Measurements from ENCODE around the gene P2RY13.

Gene P2RY13

GRCh38 chr3:151329363-151329762, at the start of gene P2RY13:
Gene P2RY13, minus strand, starts transcription at chr3:151329549. Its CDS starts 21 bp downstream, at chr3:151329528.
- DNase-seq (ENCODE audit: insufficient read length, low spot score) (no peak), FAIRE-seq (no peak)

- FAIRE-seq = peak; percentile 71
Measured at GRCh38 chr3:151377768-151378385, 48.5 kb upstream of the P2RY13 start.

GRCh38 chr3:151372063-151372820, 42.9 kb upstream of the P2RY13 start:
- FAIRE-seq (peak; percentile 54), DNase-seq (ENCODE audit: insufficient read length, low spot score) (no peak)

More at GRCh38 chr3:151377768-151378385, 48.5 kb upstream of the P2RY13 start:
- peak; percentile 5 for DNase-seq (ENCODE audit: insufficient read length, low spot score)

- FAIRE-seq (no peak), DNase-seq (ENCODE audit: insufficient read length, low spot score) (no peak)
Measured at GRCh38 chr3:151371526-151371925, 42.2 kb upstream of the P2RY13 start.

- DNase-seq (ENCODE audit: insufficient read length, low spot score) = no peak
- FAIRE-seq = no peak
Measured at GRCh38 chr3:151367448-151367847, 38.1 kb upstream of the P2RY13 start.

- FAIRE-seq = no peak
Measured at GRCh38 chr3:151366993-151367392, 37.6 kb upstream of the P2RY13 start.

GRCh38 chr3:151362751-151363174, 33.4 kb upstream of the P2RY13 start:
- DNase-seq (ENCODE audit: insufficient read length, low spot score) (no peak), FAIRE-seq (no peak)

More at GRCh38 chr3:151366993-151367392, 37.6 kb upstream of the P2RY13 start:
- no peak for DNase-seq (ENCODE audit: insufficient read length, low spot score)

- no peak for DNase-seq (ENCODE audit: insufficient read length, low spot score)
Measured at GRCh38 chr3:151357463-151357850, 28.1 kb upstream of the P2RY13 start.

GRCh38 chr3:151356794-151357462, 27.6 kb upstream of the P2RY13 start:
- FAIRE-seq (no peak), DNase-seq (ENCODE audit: insufficient read length, low spot score) (no peak)

More at GRCh38 chr3:151357463-151357850, 28.1 kb upstream of the P2RY13 start:
- peak; percentile 8 for FAIRE-seq

- FAIRE-seq (no peak), DNase-seq (ENCODE audit: insufficient read length, low spot score) (no peak)
Measured at GRCh38 chr3:151351648-151352047, 22.3 kb upstream of the P2RY13 start.

GRCh38 chr3:151351219-151351618, 21.9 kb upstream of the P2RY13 start:
- FAIRE-seq = peak; percentile 86
- DNase-seq (ENCODE audit: insufficient read length, low spot score) = peak; percentile 15

- FAIRE-seq = no peak
- no peak for DNase-seq (ENCODE audit: insufficient read length, low spot score)
Measured at GRCh38 chr3:151350656-151351055, 21.3 kb upstream of the P2RY13 start.

GRCh38 chr3:151347432-151347831, 18.1 kb upstream of the P2RY13 start:
- DNase-seq (ENCODE audit: insufficient read length, low spot score) (no peak), FAIRE-seq (no peak)

- no peak for FAIRE-seq
Measured at GRCh38 chr3:151346292-151346691, 16.9 kb upstream of the P2RY13 start.

GRCh38 chr3:151345859-151346258, 16.5 kb upstream of the P2RY13 start:
- FAIRE-seq = no peak
- DNase-seq (ENCODE audit: insufficient read length, low spot score) = no peak

More at GRCh38 chr3:151346292-151346691, 16.9 kb upstream of the P2RY13 start:
- DNase-seq (ENCODE audit: insufficient read length, low spot score) = no peak

GRCh38 chr3:151331696-151332095, 2.3 kb upstream of the P2RY13 start:
- FAIRE-seq (no peak), DNase-seq (ENCODE audit: insufficient read length, low spot score) (no peak)

- FAIRE-seq = no peak
- DNase-seq (ENCODE audit: insufficient read length, low spot score) = no peak
Measured at GRCh38 chr3:151330899-151331298, 1.6 kb upstream of the P2RY13 start.

GRCh38 chr3:151330379-151330778, 1.0 kb upstream of the P2RY13 start:
- DNase-seq (ENCODE audit: insufficient read length, low spot score) = no peak
- no peak for FAIRE-seq

GRCh38 chr3:151328298-151328995, 902 bp downstream of the P2RY13 start:
- no peak for FAIRE-seq
- DNase-seq (ENCODE audit: insufficient read length, low spot score) = no peak

GRCh38 chr3:151327571-151328198, 1.7 kb downstream of the P2RY13 start:
- peak; percentile 26 for FAIRE-seq

More at GRCh38 chr3:151327571-151328198, 1.7 kb downstream of the P2RY13 start:
- DNase-seq (ENCODE audit: insufficient read length, low spot score) = no peak
